Uterus (tissue), 4 donors: ENCODE measurements around the gene NAPSA. TPM values are rescaled to one million over a fixed set of nuclear protein-coding genes. Genes with fewer than 3 reads are reported as not detected.

Source experiments
- DNase-seq, 2 donors: peaks; one replicate each; pipeline ENCODE4 v3.0.0-alpha.2; 2019 to 2020
- H3K27ac ChIP-seq, 2 donors: fragments of 200-600 bp; sonication (generic); 1 replicate in 1 of 2; 2 replicates in 1 of 2; pipeline ENCODE4 v1.5.1; 2016 to 2018
- H3K27me3 ChIP-seq, 2 donors: fragments of 200-600 bp; sonication (generic); one replicate each; pipeline ENCODE4 v1.5.1; 2018 to 2019; ENCODE audit warnings: control low read depth in 1 of 2
- H3K36me3 ChIP-seq, 2 donors: fragments of 200-600 bp; sonication (generic); one replicate each; pipeline ENCODE4 v1.5.1; 2019; ENCODE audit warnings: control low read depth in 1 of 2
- H3K4me1 ChIP-seq, 2 donors: fragments of 200-600 bp; sonication (generic); one replicate each; pipeline ENCODE4 v1.5.1; 2018 to 2019; ENCODE audit warnings: control low read depth in 1 of 2
- H3K4me3 ChIP-seq, 2 donors: fragments of 200-600 bp; sonication (generic); 1 replicate in 1 of 2; 2 replicates in 1 of 2; pipeline ENCODE4 v1.5.1; 2018 to 2019; ENCODE audit warnings: mild to moderate bottlenecking in 1 of 2
- H3K9me3 ChIP-seq, 2 donors: fragments of 200-600 bp; sonication (generic); one replicate each; pipeline ENCODE4 v1.5.1; 2019; ENCODE audit warnings: control low read depth in 1 of 2
- CTCF ChIP-seq, 4 experiments: fragments of 200-600 bp in 2 of 4; fragments of 450-650 bp in 2 of 4; sonication (generic) in 2 of 4; IDR thresholded peaks; one replicate each; pipeline ENCODE4 v1.5.1; 2016 to 2019; ENCODE audit warnings: antibody characterized with exemption in 4 of 4, mild to moderate bottlenecking in 2 of 4, moderate library complexity in 1 of 4
- POLR2A ChIP-seq, 2 donors: fragments of 450-650 bp; IDR thresholded peaks; one replicate each; pipeline ENCODE4 v1.6.1; 2016; ENCODE audit warnings: antibody characterized with exemption in 2 of 2, mild to moderate bottlenecking in 1 of 2, moderate library complexity in 1 of 2
- intact Hi-C: fragments of 100-400 bp; cut with DNase I; formaldehyde crosslinking; loops from one replicate; pipeline ENCODE4 v1.15.1; 2023; ENCODE audit warnings: low total_unique reads
- total RNA-seq, 4 donors: library from RNA; depleted of rRNA in 3 of 4; stranded (reverse); fragments of >200 nt in 3 of 4; gene quantifications; one replicate each; pipeline versions ENCODE4 v1.1.0 to v1.2.4, GENCODE V29; 2014 to 2023
- donor health status: DM: yes; HTN: yes; CAD: no.

The NAPSA gene
- total RNA-seq, 4 donors from 2014 or later, result 1.4 to 1.5 TPM; not detected in 2

GRCh38 chr19:50325310-50326100 is 39.9 kb downstream of the NAPSA start:
- no peak overlapping the region for H3K27ac ChIP-seq
- H3K9me3 ChIP-seq, result no peaks in the 10 kb centered on the region
- no peak for DNase-seq
- H3K4me1 ChIP-seq, result peaks cover 0 to 3% of the 10 kb centered on the region in 2 donors
- intact Hi-C loops, result no loop called here
- H3K36me3 ChIP-seq, result no peaks in the 10 kb centered on the region
- no peak overlapping the region for H3K4me3 ChIP-seq
- no peak for TF ChIP-seq POLR2A (IDR thresholded peaks at IDR 0.05)
- no peak for TF ChIP-seq CTCF (IDR thresholded peaks at IDR 0.05)
- peaks cover 18 to 23% of the 10 kb centered on the region in 2 donors for H3K27me3 ChIP-seq

- Histone ChIP-seq H3K27ac (no peak overlapping the region), H3K27me3 (peaks cover 9 to 12% of the 10 kb centered on the region in 2 donors), H3K4me1 (peaks cover 0 to 3% of the 10 kb centered on the region in 2 donors), H3K36me3 (no peaks in the 10 kb centered on the region), H3K4me3 (no peak overlapping the region), H3K9me3 (no peaks in the 10 kb centered on the region)
- TF ChIP-seq CTCF (IDR thresholded peaks at IDR 0.05) (no peak), POLR2A (IDR thresholded peaks at IDR 0.05) (no peak)
- no peak for DNase-seq
- intact Hi-C loops, result no loop called here
These were observed 41.1 kb downstream of the NAPSA start for GRCh38 chr19:50324331-50324730.

- Histone ChIP-seq H3K4me3 (no peak overlapping the region), H3K27ac (no peak overlapping the region), H3K9me3 (no peaks in the 10 kb centered on the region), H3K27me3 (peaks cover 5 to 12% of the 10 kb centered on the region in 2 donors), H3K36me3 (no peaks in the 10 kb centered on the region), H3K4me1 (peaks cover 0 to 3% of the 10 kb centered on the region in 2 donors)
- DNase-seq, result no peak
- TF ChIP-seq CTCF (IDR thresholded peaks at IDR 0.05) (no peak), POLR2A (IDR thresholded peaks at IDR 0.05) (no peak)
- intact Hi-C loops, result no loop called here
These were observed 41.7 kb downstream of the NAPSA start for GRCh38 chr19:50323782-50324133.

- no peak for TF ChIP-seq CTCF (IDR thresholded peaks at IDR 0.05)
- TF ChIP-seq POLR2A (IDR thresholded peaks at IDR 0.05), result no peak
- Histone ChIP-seq H3K9me3 (no peaks in the 10 kb centered on the region), H3K4me3 (no peak overlapping the region), H3K36me3 (no peaks in the 10 kb centered on the region), H3K27me3 (peaks cover 5 to 12% of the 10 kb centered on the region in 2 donors), H3K27ac (no peak overlapping the region), H3K4me1 (no peaks in the 10 kb centered on the region)
- intact Hi-C loops, result no loop called here
- DNase-seq, result no peak
These were observed 42.3 kb downstream of the NAPSA start for GRCh38 chr19:50322931-50323781.

- no peaks in the 10 kb centered on the region for H3K36me3 ChIP-seq
- H3K4me1 ChIP-seq, result no peaks in the 10 kb centered on the region
- H3K4me3 ChIP-seq, result no peak overlapping the region
- no peak for TF ChIP-seq CTCF (IDR thresholded peaks at IDR 0.05)
- no peak for TF ChIP-seq POLR2A (IDR thresholded peaks at IDR 0.05)
- no peak overlapping the region for H3K27ac ChIP-seq
- intact Hi-C loops, result no loop called here
- peaks cover 4 to 5% of the 10 kb centered on the region in 2 donors for H3K27me3 ChIP-seq
- H3K9me3 ChIP-seq, result no peaks in the 10 kb centered on the region
- no peak for DNase-seq
These were observed 43.2 kb downstream of the NAPSA start for GRCh38 chr19:50322234-50322633.
